ENCODE results near the gene OR10G3.
"Not testable (repeated sequence)": the region's sequence is repeated elsewhere in the genome, so short reads cannot be mapped to it uniquely, and the experiment has no call there.

The OR10G3 gene

DNA sequence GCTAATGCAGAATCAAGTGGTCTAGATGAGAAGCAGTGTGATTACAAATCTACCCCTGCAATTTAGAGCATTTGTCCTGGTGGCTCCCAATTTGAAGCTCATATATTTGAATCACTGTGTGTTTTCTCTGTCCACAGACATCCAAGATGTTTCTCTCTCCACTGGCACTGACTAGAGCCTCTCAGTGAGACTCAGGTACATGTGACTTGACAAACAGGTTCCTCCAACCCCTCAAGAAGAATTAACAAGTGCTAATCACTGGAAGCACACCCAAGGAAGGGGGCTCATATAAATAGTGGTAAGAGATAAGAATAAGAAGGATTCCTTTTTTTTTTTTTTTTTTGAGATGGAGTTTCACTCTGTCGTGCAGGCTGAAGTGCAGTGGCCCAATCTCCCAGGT, 34.4 kb upstream of the OR10G3 start:
- no peak for DNase-seq

GRCh38 chr14:21612324-21612723, 32.4 kb upstream of the OR10G3 start:
- peak; percentile 13 for DNase-seq
- H3K27me3 ChIP-seq (replicated peaks; ENCODE audit: insufficient read depth, low read length): no peaks in the 10 kb centered on the region
- no peaks in the 10 kb centered on the region for H4K20me1 ChIP-seq (ENCODE audit: insufficient read depth, low read length)
- no peaks in the 10 kb centered on the region for H3K79me2 ChIP-seq (ENCODE audit: low read length)
- H2AFZ ChIP-seq (ENCODE audit: low read length): 0 out of 2 replicates have a peak overlapping the region, but pooled peaks have one; percentile 35
- peak overlapping the region; percentile 15; the same call in 1 of the 2 replicates for H3K4me2 ChIP-seq (ENCODE audit: low read depth, low read length)
- H3F3A ChIP-seq (ENCODE audit: insufficient read depth, low read length): no peaks in the 10 kb centered on the region
- no peaks in the 10 kb centered on the region for H3K9me2 ChIP-seq (replicated peaks; ENCODE audit: insufficient read depth, low read length)
- H3K9ac ChIP-seq (ENCODE audit: low read length): no peak overlapping the region
- no peaks in the 10 kb centered on the region for H3K36me3 ChIP-seq (replicated peaks; ENCODE audit: insufficient read depth, low read length)
- H3K4me3 ChIP-seq (ENCODE audit: low read length): no peak overlapping the region
- TF ChIP-seq EZH2phosphoT487 (IDR thresholded peaks at IDR 0.05; ENCODE audit: low read length) (no peak), CTCF (IDR thresholded peaks at IDR 0.05; ENCODE audit: low read length) (peak; percentile 12; the same call in 1 of the 2 replicates)
- H3K27ac ChIP-seq (ENCODE audit: low read length): no peak overlapping the region
- H3K9me3 ChIP-seq (replicated peaks; ENCODE audit: insufficient read depth, low read length): no peaks in the 10 kb centered on the region
- H3K4me1 ChIP-seq (ENCODE audit: low read length): 0 out of 2 replicates have a peak, but pooled peaks cover 7% of the 10 kb centered on the region

More for the DNA sequence above, 34.4 kb upstream of the OR10G3 start:
- no peak overlapping the region for H3K27ac ChIP-seq (ENCODE audit: low read length)
- no peaks in the 10 kb centered on the region for H3K9me2 ChIP-seq (replicated peaks; ENCODE audit: insufficient read depth, low read length)
- no peaks in the 10 kb centered on the region for H3F3A ChIP-seq (ENCODE audit: insufficient read depth, low read length)
- H3K4me1 ChIP-seq (ENCODE audit: low read length): 0 out of 2 replicates have a peak, but pooled peaks cover 7% of the 10 kb centered on the region
- H3K9ac ChIP-seq (ENCODE audit: low read length): no peak overlapping the region
- H3K79me2 ChIP-seq (ENCODE audit: low read length): no peaks in the 10 kb centered on the region
- no peaks in the 10 kb centered on the region for H3K36me3 ChIP-seq (replicated peaks; ENCODE audit: insufficient read depth, low read length)
- H3K4me2 ChIP-seq (ENCODE audit: low read depth, low read length): no peak overlapping the region
- no peak overlapping the region for H2AFZ ChIP-seq (ENCODE audit: low read length)
- H3K27me3 ChIP-seq (replicated peaks; ENCODE audit: insufficient read depth, low read length): no peaks in the 10 kb centered on the region
- no peaks in the 10 kb centered on the region for H4K20me1 ChIP-seq (ENCODE audit: insufficient read depth, low read length)
- no peak overlapping the region for H3K4me3 ChIP-seq (ENCODE audit: low read length)
- H3K9me3 ChIP-seq (replicated peaks; ENCODE audit: insufficient read depth, low read length): no peaks in the 10 kb centered on the region
- no peak for TF ChIP-seq CTCF (IDR thresholded peaks at IDR 0.05; ENCODE audit: low read length)

DNA sequence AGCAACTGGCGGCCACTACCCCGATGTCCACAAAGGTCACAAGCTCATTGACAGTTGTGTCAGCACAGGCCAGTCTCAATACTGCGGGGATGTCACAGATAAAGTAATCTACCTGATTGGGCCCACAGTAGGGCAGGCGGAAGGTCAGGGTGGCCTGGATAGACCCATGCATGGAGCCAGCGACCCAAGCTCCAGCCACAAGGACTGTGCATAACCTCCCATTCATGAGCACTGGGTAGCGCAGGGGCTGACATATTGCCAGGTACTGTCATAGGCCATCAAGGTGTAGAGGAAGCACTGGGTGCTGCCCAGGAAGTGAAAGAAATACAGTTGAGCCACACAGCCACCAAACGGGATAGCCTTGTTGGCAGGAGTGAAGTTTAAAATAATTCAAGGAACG, 22.3 kb upstream of the OR10G3 start:
- not testable (repeated sequence) for H3K4me2 ChIP-seq (ENCODE audit: low read depth, low read length); H4K20me1 ChIP-seq (ENCODE audit: insufficient read depth, low read length); DNase-seq; H3K9ac ChIP-seq (ENCODE audit: low read length); H3F3A ChIP-seq (ENCODE audit: insufficient read depth, low read length); H3K4me1 ChIP-seq (ENCODE audit: low read length); H3K9me3 ChIP-seq (replicated peaks; ENCODE audit: insufficient read depth, low read length); H3K79me2 ChIP-seq (ENCODE audit: low read length); H2AFZ ChIP-seq (ENCODE audit: low read length); H3K9me2 ChIP-seq (replicated peaks; ENCODE audit: insufficient read depth, low read length); H3K27me3 ChIP-seq (replicated peaks; ENCODE audit: insufficient read depth, low read length); H3K4me3 ChIP-seq (ENCODE audit: low read length); H3K27ac ChIP-seq (ENCODE audit: low read length); H3K36me3 ChIP-seq (replicated peaks; ENCODE audit: insufficient read depth, low read length)

GRCh38 chr14:21589317-21589716, 9.4 kb upstream of the OR10G3 start:
- no peaks in the 10 kb centered on the region for H4K20me1 ChIP-seq (ENCODE audit: insufficient read depth, low read length)
- no peaks in the 10 kb centered on the region for H3K9me2 ChIP-seq (replicated peaks; ENCODE audit: insufficient read depth, low read length)
- H3K4me2 ChIP-seq (ENCODE audit: low read depth, low read length): no peak overlapping the region
- TF ChIP-seq CTCF (IDR thresholded peaks at IDR 0.05; ENCODE audit: low read length) (no peak), EZH2phosphoT487 (IDR thresholded peaks at IDR 0.05; ENCODE audit: low read length) (no peak), EZH2 (optimal IDR thresholded peaks at IDR 0.05; ENCODE audit: low read depth, low read length) (no peak)
- H3K4me3 ChIP-seq (ENCODE audit: low read length): no peak overlapping the region
- H3K27ac ChIP-seq (ENCODE audit: low read length): no peak overlapping the region
- H3K9me3 ChIP-seq (replicated peaks; ENCODE audit: insufficient read depth, low read length): no peaks in the 10 kb centered on the region
- H2AFZ ChIP-seq (ENCODE audit: low read length): no peak overlapping the region
- H3F3A ChIP-seq (ENCODE audit: insufficient read depth, low read length): no peaks in the 10 kb centered on the region
- H3K9ac ChIP-seq (ENCODE audit: low read length): no peak overlapping the region
- H3K27me3 ChIP-seq (replicated peaks; ENCODE audit: insufficient read depth, low read length): no peaks in the 10 kb centered on the region
- DNase-seq: no peak
- no peaks in the 10 kb centered on the region for H3K4me1 ChIP-seq (ENCODE audit: low read length)
- H3K79me2 ChIP-seq (ENCODE audit: low read length): no peaks in the 10 kb centered on the region
- H3K36me3 ChIP-seq (replicated peaks; ENCODE audit: insufficient read depth, low read length): no peaks in the 10 kb centered on the region

Data from MM.1S (cell line).